Activated T-helper 1 cell treated with anti-CD3 and anti-CD28 coated beads, Interleukin-2, amount 50 U/mL, for 16 hours (primary cell): ENCODE data around the gene IFITM1.
A peak's percentile ranks its signal among the peaks of the same experiment; 100 is the strongest.

Source experiments
- DNase-seq, 2 donors: peaks; one replicate each; pipeline ENCODE4 v3.0.0-alpha.2; 2020; ENCODE audit warnings: low read depth in 1 of 2, low spot score in 1 of 2

IFITM1 gene

GRCh38 chr11:282630-283360 lies 31.0 kb upstream of the IFITM1 start:
- DNase-seq = no peak

- no peak for DNase-seq
Observed at GRCh38 chr11:283405-284104, 30.3 kb upstream of the IFITM1 start.

- DNase-seq = no peak
Observed at GRCh38 chr11:284105-285020, 29.5 kb upstream of the IFITM1 start.

- no peak for DNase-seq
Observed at GRCh38 chr11:285021-285893, 28.6 kb upstream of the IFITM1 start.

- DNase-seq = no peak
Observed at GRCh38 chr11:285894-286220, 28.0 kb upstream of the IFITM1 start.

- peak in 1 of 2 donors; percentile 48 for DNase-seq
Observed at GRCh38 chr11:286977-287820, 26.6 kb upstream of the IFITM1 start.

GRCh38 chr11:287821-288477 lies 25.9 kb upstream of the IFITM1 start:
- no peak for DNase-seq

GRCh38 chr11:288478-289397 lies 25.1 kb upstream of the IFITM1 start, which contains the start of gene PGGHG:
Gene PGGHG (plus strand): TSS chr11:289126. CDS start chr11:289817, 691 bp downstream.
- peak; percentile 20 to 49 for DNase-seq

- DNase-seq = no peak
Observed at GRCh38 chr11:289398-289711, 24.5 kb upstream of the IFITM1 start.

GRCh38 chr11:289712-290620 lies 23.9 kb upstream of the IFITM1 start:
- DNase-seq = peak in 1 of 2 donors; percentile 3

- DNase-seq = no peak
Observed at GRCh38 chr11:290621-291231, 23.1 kb upstream of the IFITM1 start.

GRCh38 chr11:291281-292210 lies 22.3 kb upstream of the IFITM1 start:
- DNase-seq = no peak

- DNase-seq = no peak
Observed at GRCh38 chr11:292211-293121, 21.4 kb upstream of the IFITM1 start.

GRCh38 chr11:293271-293851 lies 20.5 kb upstream of the IFITM1 start:
- no peak for DNase-seq
